Upper lobe of left lung (tissue), 6 donors: ENCODE data around the gene CCL4L2. TPM values are rescaled to one million over a fixed set of nuclear protein-coding genes. Genes with fewer than 3 reads are reported as not detected.
A peak's percentile ranks its signal among the peaks of the same experiment; 100 is the strongest.
"Not testable (repeated sequence)": the region's sequence is repeated elsewhere in the genome, so short reads cannot be mapped to it uniquely, and the experiment has no call there.

Experiments used
- ATAC-seq, 2 donors: fragments of 200-7000 bp; cut with Tn5 transposase; one replicate each; pipeline ENCODE4 v1.9.1; 2022; ENCODE audit warnings: mild to moderate bottlenecking in 2 of 2, moderate library complexity in 2 of 2; ENCODE audit not compliant: low FRiP score in 2 of 2
- DNase-seq, 2 donors: peaks; one replicate each; pipeline ENCODE4 v3.0.0-alpha.2; 2019 to 2020
- H3K27ac ChIP-seq, 4 donors: fragments of 200-600 bp; sonication (generic); one replicate each; pipeline ENCODE4 v1.5.1; 2016 to 2019
- H3K27me3 ChIP-seq, 4 donors: fragments of 200-600 bp; sonication (generic); one replicate each; pipeline ENCODE4 v1.5.1; 2017 to 2019
- H3K36me3 ChIP-seq, 4 donors: fragments of 200-600 bp; sonication (generic); one replicate each; pipeline ENCODE4 v1.5.1; 2016 to 2019
- H3K4me1 ChIP-seq, 4 donors: fragments of 200-600 bp; sonication (generic); one replicate each; pipeline ENCODE4 v1.5.1; 2018 to 2019
- H3K4me3 ChIP-seq, 4 donors: fragments of 200-600 bp; sonication (generic); one replicate each; pipeline ENCODE4 v1.5.1; 2017 to 2019; ENCODE audit warnings: mild to moderate bottlenecking in 2 of 4, moderate library complexity in 1 of 4
- H3K9me3 ChIP-seq, 4 donors: fragments of 200-600 bp; sonication (generic); one replicate each; pipeline ENCODE4 v1.5.1; 2018 to 2019
- EP300 ChIP-seq, 4 donors: sonication (generic); formaldehyde crosslinking; IDR thresholded peaks; one replicate each; pipeline ENCODE4 v1.5.1; 2017; ENCODE audit warnings: antibody characterized with exemption in 4 of 4, control low read depth in 2 of 4
- POLR2A ChIP-seq, 4 donors: fragments of 450-650 bp; IDR thresholded peaks; one replicate each; pipeline ENCODE4 v1.5.1; 2016 to 2017; ENCODE audit warnings: antibody characterized with exemption in 4 of 4, mild to moderate bottlenecking in 2 of 4
- POLR2AphosphoS5 ChIP-seq, 2 donors: sonication (generic); formaldehyde crosslinking; IDR thresholded peaks; one replicate each; pipeline ENCODE4 v1.5.1; 2017; ENCODE audit warnings: antibody characterized with exemption in 2 of 2
- WGBS, 2 donors: methylation state at CpG; one replicate each; pipeline ENCODE4 v1.1.5; 2017 to 2018; 5-methylcytosine and 5-hydroxymethylcytosine counted together
- total RNA-seq, 6 donors: library from RNA; depleted of rRNA in 4 of 6; stranded (reverse); fragments of >200 nt in 4 of 6; gene quantifications; one replicate each; pipeline versions ENCODE4 v1.1.0 to v1.2.1, GENCODE V29; 2016 to 2021
- TF ChIP-seq, protein P1 (sequence below), 6 experiments: fragments of 450-650 bp in 4 of 6; fragments of 200-600 bp in 2 of 6; sonication (generic) in 2 of 6; IDR thresholded peaks; one replicate each; pipeline ENCODE4 v1.5.1; 2016 to 2019; ENCODE audit warnings: antibody characterized with exemption in 6 of 6
- donor health status: DM: no; HTN: no; CAD: no; lungs with moderate emphysema.
- donor health status: DM: no; HTN: yes; CAD: no; lungs with severe emphysema.

Gene CCL4L2
- total RNA-seq, 6 donors from 2014 or later = 1.7 to 12.6 (median 3.0) TPM; not detected in 1

DNA sequence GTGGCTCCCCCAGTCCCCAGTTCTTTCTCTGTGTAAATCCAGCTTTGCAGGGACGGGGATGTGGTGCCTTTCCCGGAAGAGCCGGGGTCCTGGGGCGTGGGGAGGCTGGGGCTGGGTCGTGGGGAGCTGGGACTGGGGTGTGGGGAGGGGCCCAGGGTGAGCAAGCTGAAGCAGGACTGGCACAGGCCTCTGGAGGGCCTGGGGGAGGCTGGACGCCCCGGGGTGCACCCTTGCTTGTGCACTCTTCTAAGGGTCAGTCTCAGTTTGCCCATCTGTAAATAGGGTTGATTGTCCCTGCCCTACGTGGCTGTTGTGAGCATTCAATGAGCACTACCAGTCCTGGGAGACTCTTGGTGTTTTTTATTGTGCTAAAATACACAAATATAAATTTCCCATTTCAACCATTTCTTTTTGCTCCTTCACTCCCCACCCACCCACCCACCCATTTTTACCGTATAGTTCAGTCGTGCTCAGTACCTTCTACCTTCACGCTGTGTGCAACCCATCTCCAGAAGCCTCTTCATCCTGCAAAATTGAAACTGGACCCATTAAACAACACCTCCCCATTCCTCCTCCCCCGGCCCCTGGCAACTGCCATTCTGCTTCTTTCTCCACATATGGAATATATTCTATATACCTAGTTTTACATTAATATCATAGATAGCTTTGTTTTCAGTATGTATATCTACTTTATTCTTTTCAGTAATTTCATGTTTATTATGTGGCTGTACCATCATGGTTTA lies 26.7 kb upstream of the CCL4L2 start:
- H3K4me3 ChIP-seq = peak overlapping the region in 3 of 4 donors; percentile 46 to 60 (median 49)
- H3K4me1 ChIP-seq = peaks cover 5 to 44% (median 18%) of the 10 kb centered on the region in 4 donors
- peak in 1 of 2 donors; percentile 46 for DNase-seq
- TF ChIP-seq EP300 (IDR thresholded peaks at IDR 0.05) (no peak), POLR2AphosphoS5 (IDR thresholded peaks at IDR 0.05) (no peak), POLR2A (IDR thresholded peaks at IDR 0.05) (no peak)
- TF ChIP-seq, protein P1, sequence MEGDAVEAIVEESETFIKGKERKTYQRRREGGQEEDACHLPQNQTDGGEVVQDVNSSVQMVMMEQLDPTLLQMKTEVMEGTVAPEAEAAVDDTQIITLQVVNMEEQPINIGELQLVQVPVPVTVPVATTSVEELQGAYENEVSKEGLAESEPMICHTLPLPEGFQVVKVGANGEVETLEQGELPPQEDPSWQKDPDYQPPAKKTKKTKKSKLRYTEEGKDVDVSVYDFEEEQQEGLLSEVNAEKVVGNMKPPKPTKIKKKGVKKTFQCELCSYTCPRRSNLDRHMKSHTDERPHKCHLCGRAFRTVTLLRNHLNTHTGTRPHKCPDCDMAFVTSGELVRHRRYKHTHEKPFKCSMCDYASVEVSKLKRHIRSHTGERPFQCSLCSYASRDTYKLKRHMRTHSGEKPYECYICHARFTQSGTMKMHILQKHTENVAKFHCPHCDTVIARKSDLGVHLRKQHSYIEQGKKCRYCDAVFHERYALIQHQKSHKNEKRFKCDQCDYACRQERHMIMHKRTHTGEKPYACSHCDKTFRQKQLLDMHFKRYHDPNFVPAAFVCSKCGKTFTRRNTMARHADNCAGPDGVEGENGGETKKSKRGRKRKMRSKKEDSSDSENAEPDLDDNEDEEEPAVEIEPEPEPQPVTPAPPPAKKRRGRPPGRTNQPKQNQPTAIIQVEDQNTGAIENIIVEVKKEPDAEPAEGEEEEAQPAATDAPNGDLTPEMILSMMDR (IDR thresholded peaks at IDR 0.05) = no peak
- H3K27ac ChIP-seq = peak overlapping the region in 3 of 4 donors; percentile 39 to 87 (median 72)
- no peaks in the 10 kb centered on the region for H3K9me3 ChIP-seq
- ATAC-seq = peak in 1 of 2 donors; percentile 36
- 67 to 87% methylated on average over 10 to 12 of the region's 12 CpGs for WGBS, 2 donors
- peaks cover 0 to 20% (median 10%) of the 10 kb centered on the region in 4 donors for H3K27me3 ChIP-seq
- H3K36me3 ChIP-seq = no peaks in the 10 kb centered on the region

DNA sequence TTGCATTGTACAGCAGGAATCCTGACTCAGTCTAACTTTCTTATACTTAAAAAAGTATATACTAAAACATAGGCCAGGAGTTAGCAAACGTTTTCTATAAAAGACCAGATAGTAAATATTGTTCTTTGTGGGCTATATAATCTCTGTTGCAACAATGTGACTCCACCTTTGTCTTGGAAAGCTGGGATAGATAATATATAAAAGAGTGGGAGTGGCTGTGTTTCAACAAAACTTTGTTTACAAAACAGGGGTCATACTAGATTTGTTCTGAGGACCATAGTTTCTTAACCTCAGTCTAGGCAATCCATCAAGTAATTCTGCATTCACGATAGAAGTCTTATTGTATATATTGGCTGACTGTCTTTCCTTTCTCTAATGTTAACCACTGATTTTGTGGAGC lies 25.4 kb upstream of the CCL4L2 start:
- no peak for TF ChIP-seq POLR2AphosphoS5 (IDR thresholded peaks at IDR 0.05)
- TF ChIP-seq, protein P1 (IDR thresholded peaks at IDR 0.05) = no peak
- no peak for TF ChIP-seq POLR2A (IDR thresholded peaks at IDR 0.05)
- TF ChIP-seq EP300 (IDR thresholded peaks at IDR 0.05) = no peak
- Histone ChIP-seq H3K27ac (no peak overlapping the region), H3K4me1 (peaks cover 7 to 49% (median 18%) of the 10 kb centered on the region in 4 donors), H3K9me3 (no peaks in the 10 kb centered on the region), H3K27me3 (peaks cover 0 to 20% (median 10%) of the 10 kb centered on the region in 4 donors), H3K4me3 (no peak overlapping the region), H3K36me3 (no peaks in the 10 kb centered on the region)
- DNase-seq (no peak), ATAC-seq (no peak)
- 47 to 50% methylated on average over 2 of the region's 2 CpGs for WGBS, 2 donors

DNA sequence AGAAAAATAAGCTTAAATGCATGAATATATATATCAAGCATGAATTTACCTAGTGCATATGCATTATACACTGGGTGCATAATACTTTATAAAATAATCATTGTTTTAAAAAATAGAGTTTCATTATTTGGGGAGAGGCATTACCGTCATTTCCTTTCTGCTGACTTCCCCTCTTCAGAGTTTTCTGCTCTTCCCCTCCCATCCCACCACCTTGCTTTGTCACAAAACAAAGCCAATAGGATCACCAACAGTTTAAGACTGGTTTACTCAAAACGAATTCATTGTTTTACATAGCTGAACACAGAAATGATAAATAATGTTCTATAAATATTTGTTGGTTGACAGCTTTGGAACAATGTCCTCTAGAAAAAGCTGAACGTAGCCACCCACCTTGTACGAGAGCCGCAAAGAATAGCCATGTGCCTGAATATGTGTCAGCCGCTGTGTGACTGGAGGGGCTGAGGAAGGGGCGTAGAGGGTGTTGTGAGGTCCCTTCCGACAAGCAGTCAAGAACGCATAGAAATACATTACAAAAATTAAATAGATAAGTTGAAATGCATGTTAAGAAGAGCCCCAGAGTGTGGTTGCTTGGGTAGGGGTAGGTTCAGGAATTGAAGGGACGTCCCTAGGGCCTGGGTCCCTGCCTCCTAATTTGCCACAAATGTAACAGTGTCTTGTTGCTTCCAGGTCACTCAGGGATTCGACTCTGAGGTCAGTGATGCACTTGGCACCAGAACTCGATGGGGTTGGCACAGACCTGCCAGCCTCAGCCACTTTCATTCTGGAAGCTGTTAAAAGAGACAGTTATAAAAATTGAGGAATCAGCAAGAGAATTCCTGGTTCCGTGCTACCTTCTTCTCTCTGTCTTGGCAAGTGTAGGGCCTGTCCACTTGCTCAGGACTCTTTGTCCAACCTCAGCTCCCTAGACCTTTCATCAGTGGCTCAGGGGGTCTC lies 23.8 kb upstream of the CCL4L2 start:
- H3K27ac ChIP-seq = peak overlapping the region in 2 of 4 donors; percentile 69 to 78
- ATAC-seq, H3K4me3 ChIP-seq, H3K36me3 ChIP-seq, DNase-seq, H3K9me3 ChIP-seq: not testable (repeated sequence)
- H3K27me3 ChIP-seq = peaks cover 0 to 20% (median 10%) of the 10 kb centered on the region in 4 donors
- peaks cover 11 to 63% (median 20%) of the 10 kb centered on the region in 4 donors for H3K4me1 ChIP-seq
- WGBS, 2 donors = 72 to 74% methylated on average over 11 to 13 of the region's 13 CpGs

DNA sequence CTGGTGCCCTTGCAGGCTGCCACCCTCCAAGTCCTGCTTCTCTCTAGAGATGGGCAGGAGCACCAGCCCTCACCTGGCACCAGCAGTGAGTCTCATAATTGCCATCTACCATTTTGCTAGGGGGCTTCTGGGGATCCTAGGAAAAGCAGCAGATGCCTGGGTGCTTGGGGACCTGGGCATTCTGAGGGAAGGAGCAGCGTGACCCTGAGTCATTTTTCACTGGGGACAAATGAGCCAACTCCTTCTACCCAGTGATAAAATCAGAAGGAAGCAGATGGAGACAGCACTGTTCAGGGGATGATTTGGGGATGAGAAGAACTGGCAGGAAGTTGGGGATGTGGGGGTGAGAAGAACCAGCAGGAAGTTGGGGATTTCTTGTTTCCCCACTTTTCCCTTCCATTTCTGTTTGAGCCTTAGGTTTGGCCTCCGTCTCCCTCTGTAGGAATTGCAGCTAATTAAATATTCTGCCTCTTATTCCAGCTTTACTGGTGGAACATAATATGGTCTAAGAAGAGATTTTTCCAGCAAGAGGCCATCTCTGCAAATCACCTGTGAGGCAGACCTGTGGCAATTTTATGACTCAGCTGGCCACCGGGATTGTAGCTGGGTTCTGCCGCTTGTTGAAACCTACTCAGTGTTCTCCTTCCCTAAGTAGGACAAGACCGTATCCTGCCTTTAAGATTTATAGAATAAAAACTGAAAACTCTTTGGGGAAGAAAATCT lies 22.8 kb upstream of the CCL4L2 start:
- peak overlapping the region in 3 of 4 donors; percentile 49 to 78 (median 69) for H3K27ac ChIP-seq
- not testable (repeated sequence) for H3K9me3 ChIP-seq
- ATAC-seq = peak in 1 of 2 donors; percentile 21

DNA sequence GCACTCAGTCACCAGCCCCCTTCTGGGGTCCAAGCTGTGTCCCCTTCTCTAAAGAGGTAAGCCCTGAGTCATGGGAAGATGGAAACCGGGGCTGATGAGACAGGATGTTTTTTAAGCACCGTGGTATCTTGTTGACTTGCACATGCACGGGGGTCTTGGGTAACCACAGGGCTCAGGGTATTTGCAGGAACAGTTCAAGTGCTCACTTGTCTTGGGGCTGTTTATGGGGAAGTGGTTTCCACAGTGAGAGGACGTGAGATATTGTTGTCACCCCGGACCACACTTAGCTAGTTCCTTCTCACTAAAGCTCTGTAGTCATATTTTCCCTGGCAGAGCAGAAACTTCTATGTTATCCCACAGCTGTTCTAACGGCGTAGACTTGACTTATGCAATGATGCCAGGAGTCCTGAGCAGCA lies 22.0 kb upstream of the CCL4L2 start:
- Histone ChIP-seq H3K27me3 (peaks cover 0 to 3% (median 3%) of the 10 kb centered on the region in 4 donors), H3K36me3 (no peaks in the 10 kb centered on the region), H3K4me1 (peaks cover 0 to 58% (median 12%) of the 10 kb centered on the region in 4 donors), H3K4me3 (no peak overlapping the region), H3K27ac (peak overlapping the region in 3 of 4 donors; percentile 49 to 78 (median 69)), H3K9me3 (no peaks in the 10 kb centered on the region)
- ATAC-seq = peak; percentile 78 to 87
- TF ChIP-seq EP300 (IDR thresholded peaks at IDR 0.05) = no peak
- TF ChIP-seq, protein P1 (IDR thresholded peaks at IDR 0.05) = no peak
- TF ChIP-seq POLR2A (IDR thresholded peaks at IDR 0.05) = peak in 1 of 4 donors; percentile 25
- TF ChIP-seq POLR2AphosphoS5 (IDR thresholded peaks at IDR 0.05) = peak in 1 of 2 donors; percentile 58
- peak in 1 of 2 donors; percentile 94 for DNase-seq
- 31 to 34% methylated on average over 6 to 7 of the region's 7 CpGs for WGBS, 2 donors

More for the DNA sequence above, 22.8 kb upstream of the CCL4L2 start:
- DNase-seq = peak in 1 of 2 donors; percentile 62
- H3K4me3 ChIP-seq, H3K36me3 ChIP-seq, H3K27me3 ChIP-seq: not testable (repeated sequence)
- peaks cover 5 to 63% (median 17%) of the 10 kb centered on the region in 4 donors for H3K4me1 ChIP-seq
- WGBS, 2 donors = 63 to 73% methylated on average over 5 of the region's 5 CpGs

DNA sequence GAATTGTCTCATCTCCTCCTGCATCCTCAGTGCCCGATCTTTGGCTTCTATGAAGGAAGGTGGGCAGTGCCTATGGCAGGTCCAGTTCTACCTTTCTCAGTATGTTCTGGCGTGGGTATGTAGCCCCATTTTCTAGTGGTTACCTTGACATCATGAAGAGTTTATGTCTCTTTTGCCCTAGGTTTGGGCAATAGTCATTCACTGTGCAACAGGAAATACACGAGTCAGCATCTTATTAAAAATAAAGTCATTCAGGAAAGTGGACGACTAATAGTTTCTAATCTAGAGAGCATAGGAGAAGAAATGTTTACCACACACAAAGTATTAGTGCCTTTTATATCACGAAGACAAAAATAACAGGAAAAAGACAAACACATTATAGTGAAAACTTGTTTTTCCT lies 20.9 kb upstream of the CCL4L2 start:
- H3K9me3 ChIP-seq, H3K4me3 ChIP-seq, H3K36me3 ChIP-seq, H3K27me3 ChIP-seq, ATAC-seq, DNase-seq: not testable (repeated sequence)
- H3K27ac ChIP-seq = peak overlapping the region in 1 of 4 donors; percentile 20
- 50 to 57% methylated on average over 5 of the region's 5 CpGs for WGBS, 2 donors
- peaks cover 0 to 54% (median 12%) of the 10 kb centered on the region in 4 donors for H3K4me1 ChIP-seq

DNA sequence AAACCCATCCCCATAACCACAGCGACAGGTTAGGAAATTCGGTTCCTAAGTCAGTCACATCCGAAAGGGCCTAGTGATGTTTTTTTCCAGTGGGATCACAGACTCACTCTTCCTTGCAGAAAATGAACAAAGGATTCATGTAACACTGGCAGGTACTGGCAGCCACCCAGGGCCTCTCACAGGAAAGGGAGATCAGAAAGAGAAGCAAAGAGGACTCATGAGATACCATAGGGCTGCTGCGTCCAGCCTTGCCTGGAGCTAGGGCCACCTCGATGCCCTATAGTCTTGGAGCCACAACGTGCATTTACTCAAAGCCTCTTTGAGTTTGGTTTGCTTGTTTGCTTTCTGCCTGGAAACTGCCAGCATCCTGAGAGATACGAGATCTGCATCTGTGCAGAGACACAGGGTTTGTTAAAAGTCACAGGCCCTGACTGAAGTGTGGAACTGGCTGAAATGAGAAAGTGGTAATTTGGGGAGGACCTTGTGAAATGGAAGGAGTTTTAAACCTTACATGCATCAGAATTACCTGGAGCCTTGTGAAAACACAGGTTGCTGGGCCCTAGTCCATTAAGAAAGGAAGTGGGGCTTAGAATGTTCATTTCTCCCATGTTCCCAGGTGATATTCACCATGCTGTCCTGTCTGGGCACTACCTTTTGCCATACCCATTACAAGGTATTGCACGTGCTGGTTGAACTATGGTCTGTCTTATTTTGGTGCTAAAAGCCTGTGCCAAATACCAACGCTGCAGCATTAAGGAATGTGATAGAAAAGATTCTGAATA lies 20.1 kb upstream of the CCL4L2 start:
- not testable (repeated sequence) for H3K36me3 ChIP-seq, H3K4me3 ChIP-seq, H3K9me3 ChIP-seq, DNase-seq, ATAC-seq, H3K27me3 ChIP-seq
- WGBS, 2 donors = 74 to 76% methylated on average over 9 of the region's 9 CpGs
- peak overlapping the region in 1 of 4 donors; percentile 20 for H3K27ac ChIP-seq
- peaks cover 0 to 59% (median 12%) of the 10 kb centered on the region in 4 donors for H3K4me1 ChIP-seq
